GM23338 (cell line): ENCODE data around the gene DAGLA. TPM values are rescaled to one million over a fixed set of nuclear protein-coding genes. Genes with fewer than 3 reads are reported as not detected.

Experiments
- ATAC-seq: fragments of 200-7000 bp; cut with Tn5 transposase; 3 replicates; pipeline ENCODE4 v1.9.1; 2020
- DNase-seq: peaks from one replicate; pipeline ENCODE4 v3.0.0-alpha.2; 2015; ENCODE audit warnings: low spot score
- H2AFZ ChIP-seq: fragments of 200-600 bp; sonication (generic); 2 replicates; pipeline ENCODE4 v1.8.0; 2016; ENCODE audit warnings: antibody characterized with exemption, mild to moderate bottlenecking, moderate library complexity
- H3F3A ChIP-seq: fragments of 200-600 bp; sonication (generic); replicated peaks from 2 replicates; pipeline ENCODE4 v1.8.0; 2017; ENCODE audit warnings: antibody characterized with exemption, mixed run types, low read depth
- H3K27ac ChIP-seq: fragments of 200-600 bp; sonication (generic); 2 replicates; pipeline ENCODE4 v1.6.1; 2016; ENCODE audit warnings: low read depth
- H3K27me3 ChIP-seq: fragments of 200-600 bp; sonication (generic); 2 replicates; pipeline ENCODE4 v1.8.0; 2016; ENCODE audit warnings: mild to moderate bottlenecking, mixed run types, moderate library complexity; ENCODE audit not compliant: insufficient read depth
- H3K36me3 ChIP-seq: fragments of 200-600 bp; sonication (generic); 2 replicates; pipeline ENCODE4 v1.8.0; 2016; ENCODE audit warnings: mild to moderate bottlenecking; ENCODE audit not compliant: insufficient read depth
- H3K4me1 ChIP-seq: fragments of 200-600 bp; sonication (generic); 2 replicates; pipeline ENCODE4 v1.8.0; 2016; ENCODE audit warnings: mild to moderate bottlenecking, moderate library complexity; ENCODE audit not compliant: insufficient read depth
- H3K4me2 ChIP-seq: fragments of 200-600 bp; sonication (generic); 2 replicates; pipeline ENCODE4 v1.7.1; 2017; ENCODE audit warnings: mixed run types
- H3K4me3 ChIP-seq: fragments of 200-600 bp; sonication (generic); 2 replicates; pipeline ENCODE4 v1.6.1; 2016; ENCODE audit warnings: mixed run types
- H3K79me2 ChIP-seq: fragments of 200-600 bp; sonication (generic); replicated peaks from 2 replicates; pipeline ENCODE4 v1.8.0; 2017; ENCODE audit warnings: mild to moderate bottlenecking; ENCODE audit not compliant: insufficient read depth
- H3K9me2 ChIP-seq: fragments of 200-600 bp; sonication (generic); 2 replicates; pipeline ENCODE4 v1.8.0; 2017; ENCODE audit not compliant: insufficient read depth
- H4K20me1 ChIP-seq: fragments of 200-600 bp; sonication (generic); replicated peaks from 2 replicates; pipeline ENCODE4 v1.8.0; 2017; ENCODE audit warnings: mild to moderate bottlenecking; ENCODE audit not compliant: insufficient read depth
- H3K27ac Mint-ChIP-seq: 2 replicates; pipeline ENCODE4 v1.8.0; 2020; ENCODE audit warnings: inconsistent platforms, mild to moderate bottlenecking, moderate library complexity, mixed read lengths
- H3K27me3 Mint-ChIP-seq: 3 replicates; pipeline ENCODE4 v1.8.0; 2022; ENCODE audit warnings: low read depth, mild to moderate bottlenecking, moderate library complexity, mixed read lengths, inconsistent platforms; ENCODE audit not compliant: insufficient read depth, poor library complexity
- H3K36me3 Mint-ChIP-seq: 3 replicates; pipeline ENCODE4 v1.8.0; 2021; ENCODE audit warnings: low read depth, mild to moderate bottlenecking, inconsistent platforms, moderate library complexity, mixed read lengths
- H3K4me1 Mint-ChIP-seq: 3 replicates; pipeline ENCODE4 v1.8.0; 2020; ENCODE audit warnings: mild to moderate bottlenecking, inconsistent platforms, mixed read lengths
- H3K4me3 Mint-ChIP-seq: 3 replicates; pipeline ENCODE4 v1.8.0; 2021; ENCODE audit warnings: moderate library complexity, mild to moderate bottlenecking, inconsistent platforms, mixed read lengths
- H3K9me3 Mint-ChIP-seq: 3 replicates; pipeline ENCODE4 v1.8.0; 2020; ENCODE audit warnings: moderate library complexity, mild to moderate bottlenecking, inconsistent platforms, mixed read lengths
- CREB1 ChIP-seq: fragments of 250-450 bp; sonication (Bioruptor Pico); IDR thresholded peaks from 2 replicates; pipeline ENCODE4 v1.5.0; 2020; ENCODE audit warnings: low read depth, mild to moderate bottlenecking, moderate library complexity
- CTCF ChIP-seq, 2 experiments: fragments of 200-600 bp in 1 of 2; sonication (generic) in 1 of 2; conservative IDR thresholded peaks; 2 replicates each; pipeline versions ENCODE4 v1.5.1 to v1.6.1; 2016 to 2017; ENCODE audit warnings: antibody characterized with exemption in 2 of 2, low read depth in 2 of 2, mild to moderate bottlenecking in 2 of 2, moderate library complexity in 1 of 2
- ETS1 ChIP-seq: IDR thresholded peaks from 2 replicates; pipeline ENCODE4 v1.6.1; 2016; ENCODE audit warnings: antibody characterized with exemption
- EZH2 ChIP-seq: fragments of 200-600 bp; sonication (generic); IDR thresholded peaks from one replicate; pipeline ENCODE4 v1.8.0; 2017; ENCODE audit warnings: antibody characterized with exemption, mild to moderate bottlenecking, low read depth; ENCODE audit not compliant: unreplicated experiment
- EZH2phosphoT487 ChIP-seq: fragments of 200-600 bp; sonication (generic); IDR thresholded peaks from one replicate; pipeline ENCODE4 v1.8.1; 2018; ENCODE audit warnings: antibody characterized with exemption; ENCODE audit not compliant: unreplicated experiment
- JUNB ChIP-seq: IDR thresholded peaks from one replicate; pipeline ENCODE4 v1.6.1; 2016; ENCODE audit warnings: antibody characterized with exemption; ENCODE audit not compliant: unreplicated experiment
- NANOG ChIP-seq: IDR thresholded peaks from 2 replicates; pipeline ENCODE4 v1.6.1; 2016; ENCODE audit warnings: antibody characterized with exemption, borderline replicate concordance
- POLR2AphosphoS5 ChIP-seq: IDR thresholded peaks from 2 replicates; pipeline ENCODE4 v1.6.1; 2016; ENCODE audit warnings: antibody characterized with exemption, low read depth
- REST ChIP-seq: IDR thresholded peaks from one replicate; pipeline ENCODE4 v1.6.1; 2018; ENCODE audit warnings: antibody characterized with exemption; ENCODE audit not compliant: unreplicated experiment
- STAT1 ChIP-seq: IDR thresholded peaks from one replicate; pipeline ENCODE4 v1.6.1; 2016; ENCODE audit warnings: antibody characterized with exemption; ENCODE audit not compliant: unreplicated experiment
- ZNF114 ChIP-seq: fragments of 250-450 bp; sonication (Bioruptor Pico); IDR thresholded peaks from 2 replicates; pipeline ENCODE4 v1.5.0; 2020; ENCODE audit warnings: mild to moderate bottlenecking, moderate library complexity
- ZNF331 ChIP-seq: fragments of 250-450 bp; sonication (Bioruptor Pico); IDR thresholded peaks from 2 replicates; pipeline ENCODE4 v1.5.0; 2020; ENCODE audit warnings: low read depth, mild to moderate bottlenecking, moderate library complexity
- polyA plus RNA-seq: library from polyadenylated mRNA; unstranded; fragments of >200 nt; fragmentation: Nextera tagmentation; extraction: Ambion mirVana; gene quantifications from 2 replicates; pipeline ENCODE4 v1.2.1, GENCODE V29; 2016
- total RNA-seq: library from RNA; depleted of rRNA; stranded (reverse); fragments of >200 nt; shearing (Covaris generic); gene quantifications from 2 replicates; pipeline ENCODE4 v1.2.3, GENCODE V29; 2014

DAGLA gene
- total and polyA plus RNA-seq, 2 experiments from 2014 or later = 0.55 to 2.5 TPM

- TF ChIP-seq CTCF (conservative IDR thresholded peaks at IDR 0.05; ENCODE audit: low read depth in 2 of 2) (no peak), ZNF114 (CRISPR knock-in tag) (no peak), EZH2 (no peak), REST (no peak), CREB1 (no peak)
Measured at GRCh38 chr11:61783717-61784505, 103.7 kb downstream of the DAGLA start (continued).

GRCh38 chr11:61784506-61784805 is 104.3 kb downstream of the DAGLA start:
- H3K27ac Mint-ChIP-seq = no peak overlapping the region
- no peak for TF ChIP-seq NANOG
- no peak for TF ChIP-seq CTCF (conservative IDR thresholded peaks at IDR 0.05; ENCODE audit: low read depth in 2 of 2)
- TF ChIP-seq JUNB = no peak
- no peak for TF ChIP-seq STAT1
- TF ChIP-seq ETS1 = no peak
- no peak for TF ChIP-seq ZNF331 (CRISPR knock-in tag)
- no peak for TF ChIP-seq REST
- no peak for TF ChIP-seq POLR2AphosphoS5
- no peak for TF ChIP-seq CREB1
- TF ChIP-seq ZNF114 (CRISPR knock-in tag) = no peak
- TF ChIP-seq EZH2phosphoT487 = no peak
- no peak for TF ChIP-seq EZH2

More at GRCh38 chr11:61784506-61784805, 104.3 kb downstream of the DAGLA start:
- peaks cover 12% of the 10 kb centered on the region for H4K20me1 ChIP-seq
- no peaks in the 10 kb centered on the region for H3K9me2 ChIP-seq
- H3K36me3 ChIP-seq = peaks cover 12% of the 10 kb centered on the region
- no peak overlapping the region for H3K4me2 ChIP-seq
- no peak overlapping the region; the same call in 2 of the 3 replicates for H3K4me3 Mint-ChIP-seq
- no peak overlapping the region for H3K27ac ChIP-seq
- no peaks in the 10 kb centered on the region for H3K9me3 Mint-ChIP-seq
- H3K27me3 Mint-ChIP-seq = peaks cover 16% of the 10 kb centered on the region
- H3K36me3 Mint-ChIP-seq = peaks cover 41% of the 10 kb centered on the region
- H3K27me3 ChIP-seq = no peaks in the 10 kb centered on the region
- peaks cover 3% of the 10 kb centered on the region; the same call in 2 of the 3 replicates for H3K4me1 Mint-ChIP-seq
- no peak for ATAC-seq
- 0 out of 2 replicates have a peak, but pooled peaks cover 9% of the 10 kb centered on the region for H3F3A ChIP-seq
- H3K4me3 ChIP-seq = no peak overlapping the region
- no peaks in the 10 kb centered on the region for H3K4me1 ChIP-seq
- H2AFZ ChIP-seq = no peak overlapping the region
- no peaks in the 10 kb centered on the region for H3K79me2 ChIP-seq
- DNase-seq = no peak
